Prostate gland (tissue), 2 donors: ENCODE measurements around the gene PTPRG. TPM values are rescaled to one million over a fixed set of nuclear protein-coding genes. Genes with fewer than 3 reads are reported as not detected.

ENCODE experiments used
- DNase-seq: peaks from one replicate; pipeline ENCODE4 v3.0.0-alpha.2; 2019; ENCODE audit warnings: low spot score
- H3K27ac ChIP-seq, 2 donors: fragments of 200-600 bp; sonication (generic); 2 replicates each; pipeline ENCODE4 v1.5.1; 2017 to 2019
- H3K27me3 ChIP-seq: fragments of 200-600 bp; sonication (generic); replicated peaks from 2 replicates; pipeline ENCODE4 v1.5.1; 2019; ENCODE audit not compliant: insufficient read depth
- H3K36me3 ChIP-seq, 2 donors: fragments of 200-600 bp; sonication (generic); 1 replicate in 1 of 2; 2 replicates in 1 of 2; pipeline versions ENCODE4 v1.5.1 to v1.8.1; 2017 to 2019
- H3K4me1 ChIP-seq: fragments of 200-600 bp; sonication (generic); replicated peaks from 2 replicates; pipeline ENCODE4 v1.5.1; 2019
- H3K4me3 ChIP-seq, 2 donors: fragments of 200-600 bp; sonication (generic); 2 replicates each; pipeline ENCODE4 v1.5.1; 2017 to 2019
- H3K9me3 ChIP-seq: fragments of 200-600 bp; sonication (generic); 2 replicates; pipeline ENCODE4 v1.5.1; 2017
- POLR2A ChIP-seq: fragments of 450-650 bp; IDR thresholded peaks from one replicate; pipeline ENCODE4 v1.6.1; 2016; ENCODE audit warnings: antibody characterized with exemption, mild to moderate bottlenecking
- POLR2AphosphoS5 ChIP-seq: sonication (generic); formaldehyde crosslinking; IDR thresholded peaks from one replicate; pipeline ENCODE4 v1.6.1; 2017; ENCODE audit warnings: antibody characterized with exemption
- WGBS: methylation state at CpG from one replicate; pipeline ENCODE4 v1.1.5; 2018; 5-methylcytosine and 5-hydroxymethylcytosine counted together
- intact Hi-C: fragments of 100-400 bp; cut with DNase I; formaldehyde crosslinking; loops from one replicate; pipeline ENCODE4 v1.14.2; 2022
- total RNA-seq, 2 donors: library from RNA; depleted of rRNA; stranded (reverse); fragments of >200 nt; gene quantifications; one replicate each; pipeline ENCODE4 v1.1.0, GENCODE V29; 2016
- TF ChIP-seq, protein P1 (sequence below), 4 experiments: fragments of 200-600 bp in 2 of 4; fragments of 450-650 bp in 2 of 4; sonication (generic) in 2 of 4; IDR thresholded peaks; 1 replicate in 3 of 4; 2 replicates in 1 of 4; pipeline ENCODE4 v1.5.1; 2016 to 2019; ENCODE audit warnings: antibody characterized with exemption in 4 of 4, mild to moderate bottlenecking in 2 of 4, moderate library complexity in 2 of 4

PTPRG gene
- total RNA-seq, 2 donors from 2014 or later: 22.0 to 78.6 TPM

DNA sequence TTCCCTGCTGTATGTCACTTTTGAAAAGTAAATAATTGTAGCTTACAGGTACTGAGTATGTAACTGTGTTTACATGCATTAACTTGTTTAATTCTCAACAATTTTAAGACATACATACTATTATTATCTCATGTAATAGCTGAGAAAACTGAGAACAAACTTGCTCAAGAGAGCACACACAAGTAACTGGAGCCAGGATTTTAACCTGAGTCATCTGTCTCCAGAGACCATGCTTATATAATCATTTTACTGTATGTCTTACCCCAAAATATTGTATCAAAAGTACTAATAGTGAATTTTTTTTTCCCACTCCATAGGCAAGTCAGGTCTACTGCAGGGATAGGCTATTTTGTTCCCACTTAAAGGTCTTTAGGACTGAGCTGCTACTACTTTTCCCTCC is 716.6 kb downstream of the PTPRG start:
- Histone ChIP-seq H3K9me3 (no peaks in the 10 kb centered on the region), H3K4me3 (no peak overlapping the region), H3K27ac (no peak overlapping the region), H3K36me3 (no peaks in the 10 kb centered on the region), H3K27me3 (no peaks in the 10 kb centered on the region), H3K4me1 (no peaks in the 10 kb centered on the region)
- TF ChIP-seq POLR2AphosphoS5 (no peak), POLR2A (no peak)
- TF ChIP-seq, protein P1, sequence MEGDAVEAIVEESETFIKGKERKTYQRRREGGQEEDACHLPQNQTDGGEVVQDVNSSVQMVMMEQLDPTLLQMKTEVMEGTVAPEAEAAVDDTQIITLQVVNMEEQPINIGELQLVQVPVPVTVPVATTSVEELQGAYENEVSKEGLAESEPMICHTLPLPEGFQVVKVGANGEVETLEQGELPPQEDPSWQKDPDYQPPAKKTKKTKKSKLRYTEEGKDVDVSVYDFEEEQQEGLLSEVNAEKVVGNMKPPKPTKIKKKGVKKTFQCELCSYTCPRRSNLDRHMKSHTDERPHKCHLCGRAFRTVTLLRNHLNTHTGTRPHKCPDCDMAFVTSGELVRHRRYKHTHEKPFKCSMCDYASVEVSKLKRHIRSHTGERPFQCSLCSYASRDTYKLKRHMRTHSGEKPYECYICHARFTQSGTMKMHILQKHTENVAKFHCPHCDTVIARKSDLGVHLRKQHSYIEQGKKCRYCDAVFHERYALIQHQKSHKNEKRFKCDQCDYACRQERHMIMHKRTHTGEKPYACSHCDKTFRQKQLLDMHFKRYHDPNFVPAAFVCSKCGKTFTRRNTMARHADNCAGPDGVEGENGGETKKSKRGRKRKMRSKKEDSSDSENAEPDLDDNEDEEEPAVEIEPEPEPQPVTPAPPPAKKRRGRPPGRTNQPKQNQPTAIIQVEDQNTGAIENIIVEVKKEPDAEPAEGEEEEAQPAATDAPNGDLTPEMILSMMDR (IDR thresholded peaks at IDR 0.05): no peak
- DNase-seq: no peak
- intact Hi-C loops: no loop called here

DNA sequence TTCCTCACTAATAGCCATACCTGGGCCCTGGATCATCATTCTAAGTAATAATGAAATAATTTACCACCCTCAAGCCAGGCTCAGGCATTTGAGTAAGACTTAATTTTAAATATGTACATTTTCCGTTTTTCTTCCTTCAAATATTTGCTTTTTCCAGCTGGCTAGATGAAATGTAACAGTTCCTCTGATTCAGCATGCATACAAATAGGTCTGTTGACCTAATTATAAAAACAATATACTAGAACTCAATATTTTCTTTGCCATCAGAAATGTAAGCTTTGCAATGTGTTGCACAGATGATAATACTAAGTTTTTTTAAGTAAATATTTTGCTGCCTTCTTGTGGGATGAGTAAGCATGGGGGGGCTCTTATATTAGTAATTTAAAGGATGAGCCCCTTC is 720.4 kb downstream of the PTPRG start:
- 90% methylated on average over 1 of the region's 1 CpG for WGBS
- intact Hi-C loops: no loop called here
- Histone ChIP-seq H3K27ac (no peak overlapping the region), H3K9me3 (no peaks in the 10 kb centered on the region), H3K4me1 (no peaks in the 10 kb centered on the region), H3K36me3 (no peaks in the 10 kb centered on the region), H3K27me3 (no peaks in the 10 kb centered on the region), H3K4me3 (no peak overlapping the region)
- no peak for DNase-seq
- no peak for TF ChIP-seq POLR2A
- TF ChIP-seq, protein P1 (IDR thresholded peaks at IDR 0.05): no peak
- no peak for TF ChIP-seq POLR2AphosphoS5

DNA sequence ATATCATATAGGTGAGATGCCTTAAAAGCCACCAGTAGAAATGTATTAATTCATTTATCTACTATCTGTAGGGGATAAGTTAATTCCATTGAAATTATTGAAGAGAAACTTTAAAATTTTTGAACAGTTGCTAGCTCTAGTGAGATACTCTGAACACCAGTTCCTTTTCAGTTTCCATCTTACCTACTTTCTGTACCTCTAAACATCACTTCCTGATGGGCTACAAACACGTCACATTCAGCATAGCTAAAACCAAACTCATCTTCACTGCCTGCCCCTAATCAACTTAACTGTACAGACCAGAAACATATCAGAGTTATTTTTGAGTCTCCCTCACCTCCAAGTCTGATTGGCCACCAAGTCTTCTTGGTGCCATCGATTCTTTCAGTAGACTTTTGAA is 723.1 kb downstream of the PTPRG start:
- TF ChIP-seq POLR2A (no peak), POLR2AphosphoS5 (no peak)
- TF ChIP-seq, protein P1 (IDR thresholded peaks at IDR 0.05): no peak
- WGBS: 59% methylated on average over 2 of the region's 2 CpGs
- Histone ChIP-seq H3K36me3 (no peaks in the 10 kb centered on the region), H3K4me3 (no peak overlapping the region), H3K4me1 (no peaks in the 10 kb centered on the region), H3K9me3 (no peaks in the 10 kb centered on the region), H3K27me3 (no peaks in the 10 kb centered on the region), H3K27ac (no peak overlapping the region)
- no peak for DNase-seq
- intact Hi-C loops: no loop called here

DNA sequence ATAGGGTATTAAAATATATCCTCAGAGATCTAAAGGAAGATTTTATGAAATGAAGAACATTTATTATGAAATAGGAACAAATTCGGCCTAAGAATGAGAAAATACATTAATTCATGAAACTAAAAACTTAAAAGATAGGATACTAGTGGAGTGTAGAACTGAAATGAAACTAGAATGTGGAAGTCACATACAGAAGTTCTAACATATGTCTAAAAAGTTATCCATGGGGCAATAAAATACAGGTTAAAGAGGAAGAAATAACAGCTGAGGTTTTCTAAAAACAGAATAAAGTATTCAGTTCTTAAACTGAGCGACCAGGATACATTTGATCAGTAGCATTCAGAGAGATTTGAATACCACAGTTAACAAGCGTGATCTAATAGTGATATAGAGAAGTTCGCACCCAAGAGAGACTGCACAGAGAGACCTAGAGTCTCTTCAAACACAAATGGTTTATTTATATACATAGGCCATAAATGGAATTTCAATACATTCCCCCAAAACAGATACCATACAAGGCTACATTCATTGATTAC is 726.1 kb downstream of the PTPRG start:
- H3K4me1 ChIP-seq: no peaks in the 10 kb centered on the region
- no peaks in the 10 kb centered on the region for H3K9me3 ChIP-seq
- intact Hi-C loops: no loop called here
- 74% methylated on average over 4 of the region's 4 CpGs for WGBS
- TF ChIP-seq POLR2A: no peak
- no peak overlapping the region for H3K4me3 ChIP-seq
- H3K36me3 ChIP-seq: no peaks in the 10 kb centered on the region
- no peaks in the 10 kb centered on the region for H3K27me3 ChIP-seq
- H3K27ac ChIP-seq: no peak overlapping the region
- DNase-seq: no peak

DNA sequence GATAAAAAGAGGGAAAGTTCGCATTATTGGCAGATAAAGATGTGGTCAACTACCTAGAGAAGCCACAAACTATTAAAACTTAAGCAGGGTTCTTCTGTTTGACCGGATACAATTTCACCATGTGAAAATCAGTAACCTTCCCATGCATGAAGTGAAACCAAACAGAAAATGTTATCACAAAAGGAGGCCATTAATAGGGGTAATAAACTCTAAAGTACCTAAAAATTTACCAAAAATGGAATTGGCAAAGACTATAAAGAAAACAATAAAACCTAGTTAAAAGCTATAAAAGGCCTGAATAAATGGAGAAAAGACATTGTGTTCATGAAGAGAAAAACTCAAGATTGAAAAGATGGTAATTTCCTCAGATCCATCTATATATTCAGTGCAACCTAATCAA is 728.6 kb downstream of the PTPRG start:
- no peaks in the 10 kb centered on the region for H3K27me3 ChIP-seq
- no peak overlapping the region for H3K4me3 ChIP-seq
- H3K4me1 ChIP-seq: no peaks in the 10 kb centered on the region
- intact Hi-C loops: no loop called here
- WGBS: 41% methylated on average over 2 of the region's 2 CpGs
- no peaks in the 10 kb centered on the region for H3K36me3 ChIP-seq
- H3K27ac ChIP-seq: no peak overlapping the region
- TF ChIP-seq POLR2A (no peak), POLR2AphosphoS5 (no peak)
- TF ChIP-seq, protein P1 (IDR thresholded peaks at IDR 0.05): no peak
- DNase-seq: no peak
- H3K9me3 ChIP-seq: no peaks in the 10 kb centered on the region
